Gastroesophageal sphincter (tissue), 4 donors: Measurements from ENCODE around the gene RRAD. TPM values are rescaled to one million over a fixed set of nuclear protein-coding genes. Genes with fewer than 3 reads are reported as not detected.
A peak's percentile ranks its signal among the peaks of the same experiment; 100 is the strongest.

Source experiments
- ATAC-seq: fragments of 150-250 bp; one replicate; pipeline ENCODE4 v1.9.1; 2016; ENCODE audit warnings: mild to moderate bottlenecking, moderate library complexity
- H3K27ac ChIP-seq, 4 donors: fragments of 200-600 bp; sonication (generic) in 3 of 4; 1 replicate in 3 of 4; 2 replicates in 1 of 4; pipeline ENCODE4 v1.5.1; 2016 to 2019
- H3K27me3 ChIP-seq: fragments of 200-600 bp; sonication (generic); one replicate; pipeline ENCODE4 v1.5.1; 2019
- H3K36me3 ChIP-seq, 2 donors: fragments of 200-600 bp; sonication (generic); one replicate each; pipeline ENCODE4 v1.5.1; 2019; ENCODE audit warnings: control low read depth in 1 of 2
- H3K4me1 ChIP-seq, 3 donors: fragments of 200-600 bp; sonication (generic); 1 replicate in 2 of 3; 2 replicates in 1 of 3; pipeline ENCODE4 v1.5.1; 2016 to 2019; ENCODE audit warnings: control low read depth in 2 of 3
- H3K4me3 ChIP-seq, 2 donors: fragments of 200-600 bp; sonication (generic); one replicate each; pipeline ENCODE4 v1.5.1; 2019; ENCODE audit warnings: mild to moderate bottlenecking in 1 of 2, moderate library complexity in 1 of 2
- H3K9me3 ChIP-seq, 3 donors: fragments of 200-600 bp; sonication (generic); one replicate each; pipeline ENCODE4 v1.5.1; 2017 to 2019; ENCODE audit warnings: control low read depth in 2 of 3
- EP300 ChIP-seq: sonication (generic); formaldehyde crosslinking; IDR thresholded peaks from one replicate; pipeline ENCODE4 v1.6.1; 2017; ENCODE audit warnings: antibody characterized with exemption, mild to moderate bottlenecking
- POLR2A ChIP-seq, 2 donors: fragments of 450-650 bp; IDR thresholded peaks; one replicate each; pipeline ENCODE4 v1.6.1; 2017; ENCODE audit warnings: antibody characterized with exemption in 2 of 2, mild to moderate bottlenecking in 2 of 2, moderate library complexity in 1 of 2
- POLR2AphosphoS5 ChIP-seq: sonication (generic); formaldehyde crosslinking; IDR thresholded peaks from one replicate; pipeline ENCODE4 v1.6.1; 2017; ENCODE audit warnings: antibody characterized with exemption
- WGBS, 2 donors: methylation state at CpG; one replicate each; pipeline ENCODE4 v1.1.5; 2018; ENCODE audit warnings: low coverage in 1 of 2; 5-methylcytosine and 5-hydroxymethylcytosine counted together
- total RNA-seq, 4 donors: library from RNA; depleted of rRNA; stranded (reverse); fragments of >200 nt; gene quantifications; one replicate each; pipeline ENCODE4 v1.1.0, GENCODE V29; 2016
- TF ChIP-seq, protein P1 (sequence below), 4 experiments: fragments of 200-600 bp in 2 of 4; fragments of 450-650 bp in 2 of 4; sonication (generic) in 1 of 4; IDR thresholded peaks; one replicate each; pipeline ENCODE4 v1.5.1; 2017 to 2019; ENCODE audit warnings: antibody characterized with exemption in 4 of 4, mild to moderate bottlenecking in 2 of 4, moderate library complexity in 2 of 4

RRAD gene
- total RNA-seq, 4 donors from 2014 or later = 33.4 to 103 (median 50.8) TPM

GRCh38 chr16:66954097-66954659, 28.8 kb upstream of the RRAD start:
- ATAC-seq = peak; percentile 71
- Histone ChIP-seq H3K27me3 (peaks cover 6% of the 10 kb centered on the region), H3K9me3 (no peaks in the 10 kb centered on the region), H3K4me1 (peaks cover 0 to 3% (median 0%) of the 10 kb centered on the region in 3 donors), H3K4me3 (no peak overlapping the region), H3K27ac (no peak overlapping the region), H3K36me3 (no peaks in the 10 kb centered on the region)
- TF ChIP-seq, protein P1, sequence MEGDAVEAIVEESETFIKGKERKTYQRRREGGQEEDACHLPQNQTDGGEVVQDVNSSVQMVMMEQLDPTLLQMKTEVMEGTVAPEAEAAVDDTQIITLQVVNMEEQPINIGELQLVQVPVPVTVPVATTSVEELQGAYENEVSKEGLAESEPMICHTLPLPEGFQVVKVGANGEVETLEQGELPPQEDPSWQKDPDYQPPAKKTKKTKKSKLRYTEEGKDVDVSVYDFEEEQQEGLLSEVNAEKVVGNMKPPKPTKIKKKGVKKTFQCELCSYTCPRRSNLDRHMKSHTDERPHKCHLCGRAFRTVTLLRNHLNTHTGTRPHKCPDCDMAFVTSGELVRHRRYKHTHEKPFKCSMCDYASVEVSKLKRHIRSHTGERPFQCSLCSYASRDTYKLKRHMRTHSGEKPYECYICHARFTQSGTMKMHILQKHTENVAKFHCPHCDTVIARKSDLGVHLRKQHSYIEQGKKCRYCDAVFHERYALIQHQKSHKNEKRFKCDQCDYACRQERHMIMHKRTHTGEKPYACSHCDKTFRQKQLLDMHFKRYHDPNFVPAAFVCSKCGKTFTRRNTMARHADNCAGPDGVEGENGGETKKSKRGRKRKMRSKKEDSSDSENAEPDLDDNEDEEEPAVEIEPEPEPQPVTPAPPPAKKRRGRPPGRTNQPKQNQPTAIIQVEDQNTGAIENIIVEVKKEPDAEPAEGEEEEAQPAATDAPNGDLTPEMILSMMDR (IDR thresholded peaks at IDR 0.05) = peak in 3 of 4 experiments; percentile 76 to 86 (median 81)
- no peak for TF ChIP-seq POLR2AphosphoS5
- 15 to 19% methylated on average over 6 of the region's 8 CpGs for WGBS, 2 donors

GRCh38 chr16:66953462-66954096, 28.2 kb upstream of the RRAD start:
- no peak for TF ChIP-seq POLR2A (IDR thresholded peaks at IDR 0.05)
- no peak for TF ChIP-seq EP300
- TF ChIP-seq, protein P1 (IDR thresholded peaks at IDR 0.05) = no peak
- no peak for TF ChIP-seq POLR2AphosphoS5
- Histone ChIP-seq H3K36me3 (no peaks in the 10 kb centered on the region), H3K9me3 (no peaks in the 10 kb centered on the region), H3K27ac (no peak overlapping the region), H3K27me3 (peaks cover 6% of the 10 kb centered on the region), H3K4me3 (no peak overlapping the region), H3K4me1 (peaks cover 0 to 9% (median 3%) of the 10 kb centered on the region in 3 donors)
- WGBS, 2 donors = 69 to 71% methylated on average over 7 of the region's 10 CpGs
- ATAC-seq = no peak

GRCh38 chr16:66952430-66953110, 27.2 kb upstream of the RRAD start:
- Histone ChIP-seq H3K9me3 (no peaks in the 10 kb centered on the region), H3K27ac (no peak overlapping the region), H3K4me1 (peaks cover 0 to 17% (median 7%) of the 10 kb centered on the region in 3 donors), H3K36me3 (no peaks in the 10 kb centered on the region), H3K4me3 (no peak overlapping the region), H3K27me3 (peaks cover 6% of the 10 kb centered on the region)
- WGBS, 2 donors = 64 to 84% methylated on average over 5 to 6 of the region's 7 CpGs
- TF ChIP-seq, protein P1 (IDR thresholded peaks at IDR 0.05) = no peak
- TF ChIP-seq EP300 (no peak), POLR2A (IDR thresholded peaks at IDR 0.05) (no peak), POLR2AphosphoS5 (no peak)
- ATAC-seq = no peak

DNA sequence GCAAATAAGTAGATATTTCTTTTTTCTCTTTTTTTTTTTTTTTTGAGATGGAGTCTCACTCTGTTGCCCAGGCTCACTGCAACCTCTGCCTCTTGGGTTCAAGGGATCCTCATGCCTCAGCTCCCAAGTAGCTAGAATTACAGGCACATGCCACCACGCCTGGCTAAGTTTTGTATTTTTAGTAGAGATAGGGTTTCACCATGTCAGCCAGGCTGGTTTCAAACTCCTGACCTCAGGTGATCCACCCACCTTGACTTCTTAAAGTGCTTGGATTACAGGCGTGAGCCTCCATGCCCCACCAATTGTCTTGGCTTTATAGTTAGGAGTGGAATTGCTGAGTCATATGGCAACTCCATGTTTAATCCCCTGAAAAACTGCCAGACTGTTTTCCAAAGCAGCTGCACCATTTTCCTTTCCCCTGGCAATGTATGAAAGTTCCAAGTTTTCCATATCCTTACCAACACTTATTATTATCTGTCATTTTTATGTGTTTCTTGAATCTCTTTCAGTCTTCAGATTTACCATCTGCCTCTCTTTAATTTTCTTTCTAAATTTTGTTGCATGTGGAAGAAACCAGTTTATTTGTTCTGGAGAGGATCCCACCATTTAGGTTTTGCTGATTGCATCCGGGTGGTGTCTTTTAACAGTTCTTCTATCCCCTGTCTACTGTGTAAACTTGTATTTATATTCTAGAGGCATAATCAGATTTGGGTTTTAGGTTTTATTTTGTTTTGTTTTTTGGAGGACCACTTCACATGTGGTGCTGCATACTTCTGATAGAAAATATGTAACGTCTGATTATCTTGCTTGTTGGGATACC, 25.8 kb upstream of the RRAD start:
- no peak overlapping the region for H3K4me3 ChIP-seq
- TF ChIP-seq POLR2A (IDR thresholded peaks at IDR 0.05) = no peak
- TF ChIP-seq EP300 = no peak
- TF ChIP-seq, protein P1 (IDR thresholded peaks at IDR 0.05) = no peak
- TF ChIP-seq POLR2AphosphoS5 = no peak
- no peaks in the 10 kb centered on the region for H3K36me3 ChIP-seq
- H3K27me3 ChIP-seq = peaks cover 6% of the 10 kb centered on the region
- H3K27ac ChIP-seq = no peak overlapping the region
- 71 to 82% methylated on average over 3 to 4 of the region's 4 CpGs for WGBS, 2 donors
- H3K4me1 ChIP-seq = peaks cover 0 to 27% (median 9%) of the 10 kb centered on the region in 3 donors
- no peak for ATAC-seq
- no peaks in the 10 kb centered on the region for H3K9me3 ChIP-seq
